H1 (cell line): Measurements from ENCODE around the gene KIAA1328. TPM values are rescaled to one million over a fixed set of nuclear protein-coding genes. Genes with fewer than 3 reads are reported as not detected.

Experiments
- CTCF ChIA-PET: fragments of 300-600 bp; sonication (Branson Sonifier 250); formaldehyde crosslinking; loops from one replicate; lab custom pipeline; 2021; ENCODE audit not compliant: partially characterized antibody; lab: Charles Lee
- POLR2A ChIA-PET: fragments of 300-600 bp; sonication (Branson Sonifier 250); formaldehyde crosslinking; loops from one replicate; lab custom pipeline; 2021; ENCODE audit warnings: inconsistent platforms; ENCODE audit not compliant: partially characterized antibody; lab: Charles Lee
- DNase-seq, 2 experiments: peaks; one replicate each; pipeline versions ENCODE4 v3.0.0 to v3.0.0-alpha.2; 2010 to 2022; ENCODE audit warnings: low spot score in 2 of 2, low read depth in 1 of 2, mixed read lengths in 1 of 2
- FAIRE-seq: peaks from 2 replicates; lab custom pipeline; 2011; peaks lifted over from hg19 to GRCh38; lab: Jason Lieb, UNC
- H2AFZ ChIP-seq: 2 replicates; pipeline ENCODE4 v1.8.1; 2012; ENCODE audit warnings: low read length, inconsistent platforms
- H2AK5ac ChIP-seq: 2 replicates; pipeline ENCODE4 v1.6.1; 2013; ENCODE audit warnings: low read depth, low read length
- H2BK120ac ChIP-seq: replicated peaks from 2 replicates; pipeline ENCODE3; 2013; ENCODE audit warnings: low read depth, low read length, inconsistent platforms
- H2BK12ac ChIP-seq: 2 replicates; pipeline ENCODE4 v1.6.1; 2013; ENCODE audit warnings: low read depth, low read length
- H2BK15ac ChIP-seq: 2 replicates; pipeline ENCODE4 v1.6.1; 2013; ENCODE audit warnings: low read length
- H2BK20ac ChIP-seq: 2 replicates; pipeline ENCODE4 v1.6.1; 2013; ENCODE audit warnings: low read length
- H2BK5ac ChIP-seq: 2 replicates; pipeline ENCODE4 v1.6.1; 2013; ENCODE audit warnings: low read depth, low read length
- H3K14ac ChIP-seq: 2 replicates; pipeline ENCODE4 v1.6.1; 2013; ENCODE audit warnings: inconsistent platforms; ENCODE audit not compliant: insufficient read length
- H3K18ac ChIP-seq: 2 replicates; pipeline ENCODE4 v1.6.1; 2013; ENCODE audit warnings: low read length; ENCODE audit errors: extremely low read depth
- H3K23ac ChIP-seq: 2 replicates; pipeline ENCODE4 v1.6.1; 2013; ENCODE audit warnings: inconsistent platforms; ENCODE audit not compliant: insufficient read length
- H3K23me2 ChIP-seq: 2 replicates; pipeline ENCODE4 v1.6.1; 2013; ENCODE audit warnings: low read depth, low read length
- H3K27ac ChIP-seq: 2 replicates; pipeline ENCODE4 v1.6.1; 2011; ENCODE audit warnings: low read depth, low read length, inconsistent platforms
- H3K27me3 ChIP-seq, 4 experiments: replicated peaks in 1 of 4; 1 replicate in 1 of 4; 2 replicates in 3 of 4; pipeline versions ENCODE4 v1.6.1 to v1.8.1; 2011 to 2013; ENCODE audit warnings: low read length in 3 of 4, mild to moderate bottlenecking in 3 of 4, inconsistent platforms in 2 of 4, mixed read lengths in 2 of 4, moderate library complexity in 1 of 4; ENCODE audit not compliant: control insufficient read depth in 3 of 4, insufficient read depth in 3 of 4; ENCODE audit errors: extremely low read depth in 1 of 4
- H3K36me3 ChIP-seq, 4 experiments: 2 replicates each; pipeline versions ENCODE4 v1.6.1 to v1.8.1; 2011 to 2013; ENCODE audit warnings: mild to moderate bottlenecking in 4 of 4, low read length in 3 of 4, moderate library complexity in 2 of 4, control low read depth in 1 of 4, inconsistent platforms in 1 of 4; ENCODE audit not compliant: insufficient read depth in 4 of 4, control insufficient read depth in 2 of 4
- H3K4ac ChIP-seq: replicated peaks from 2 replicates; pipeline ENCODE3; 2013; ENCODE audit warnings: low read length, low read depth, mixed read lengths, inconsistent platforms; ENCODE audit not compliant: insufficient read length
- H3K4me1 ChIP-seq, 4 experiments: replicated peaks in 1 of 4; 1 replicate in 1 of 4; 2 replicates in 3 of 4; pipeline versions ENCODE4 v1.6.1 to v1.8.1; 2011 to 2013; ENCODE audit warnings: low read length in 3 of 4, inconsistent platforms in 2 of 4, mixed read lengths in 1 of 4; ENCODE audit not compliant: insufficient read depth in 4 of 4, control insufficient read depth in 3 of 4
- H3K4me2 ChIP-seq, 2 experiments: 2 replicates each; pipeline versions ENCODE4 v1.6.1 to v1.8.1; 2011 to 2013; ENCODE audit warnings: low read depth in 2 of 2, low read length in 2 of 2, control low read depth in 1 of 2, inconsistent platforms in 1 of 2, mild to moderate bottlenecking in 1 of 2; ENCODE audit not compliant: insufficient read depth in 1 of 2
- H3K4me3 ChIP-seq, 4 experiments: fragments of 200-600, 300-600 bp in 1 of 4; sonication (generic), shearing (Covaris generic), sonication (Bioruptor Twin) in 1 of 4; 2 replicates each; pipeline versions ENCODE4 v1.5.1 to v1.8.1; 2011 to 2016; ENCODE audit warnings: low read length in 4 of 4, low read depth in 3 of 4, control low read depth in 2 of 4, inconsistent platforms in 2 of 4, mild to moderate bottlenecking in 2 of 4, mixed read lengths in 1 of 4, moderate library complexity in 1 of 4; ENCODE audit not compliant: insufficient read depth in 2 of 4; ENCODE audit errors: extremely low read depth in 1 of 4
- H3K56ac ChIP-seq: replicated peaks from 2 replicates; pipeline ENCODE3; 2013; ENCODE audit warnings: low read depth, mild to moderate bottlenecking, mixed read lengths, low read length, inconsistent platforms; ENCODE audit not compliant: insufficient read length
- H3K79me1 ChIP-seq: 2 replicates; pipeline ENCODE4 v1.6.1; 2013; ENCODE audit warnings: low read depth, low read length, control low read depth
- H3K79me2 ChIP-seq, 2 experiments: 2 replicates each; pipeline versions ENCODE4 v1.6.1 to v1.8.1; 2012 to 2013; ENCODE audit warnings: low read length in 2 of 2, mild to moderate bottlenecking in 2 of 2, inconsistent platforms in 1 of 2; ENCODE audit not compliant: insufficient read depth in 2 of 2, control insufficient read depth in 1 of 2
- H3K9ac ChIP-seq, 4 experiments: replicated peaks in 1 of 4; 1 replicate in 1 of 4; 2 replicates in 3 of 4; pipeline versions ENCODE4 v1.6.1 to v1.8.1; 2011 to 2013; ENCODE audit warnings: low read depth in 3 of 4, low read length in 3 of 4, control low read depth in 2 of 4, mild to moderate bottlenecking in 2 of 4, moderate library complexity in 2 of 4, inconsistent platforms in 1 of 4; ENCODE audit errors: extremely low read depth in 1 of 4
- H3K9me3 ChIP-seq, 2 experiments: 2 replicates each; pipeline versions ENCODE4 v1.6.1 to v1.8.1; 2012 to 2013; ENCODE audit warnings: mild to moderate bottlenecking in 2 of 2, moderate library complexity in 2 of 2, control low read depth in 1 of 2, inconsistent platforms in 1 of 2, low read depth in 1 of 2, low read length in 1 of 2, mixed read lengths in 1 of 2; ENCODE audit not compliant: insufficient read depth in 2 of 2
- H4K20me1 ChIP-seq, 2 experiments: replicated peaks in 1 of 2; 2 replicates each; pipeline versions ENCODE3 to v1.8.1; 2011 to 2013; ENCODE audit warnings: inconsistent platforms in 2 of 2, low read length in 2 of 2, mild to moderate bottlenecking in 1 of 2; ENCODE audit not compliant: insufficient read depth in 2 of 2, control insufficient read depth in 1 of 2
- H4K5ac ChIP-seq: 2 replicates; pipeline ENCODE4 v1.6.1; 2013; ENCODE audit warnings: low read length, low read depth, mixed read lengths, inconsistent platforms; ENCODE audit not compliant: insufficient read length
- H4K8ac ChIP-seq: 2 replicates; pipeline ENCODE4 v1.8.0; 2013; ENCODE audit warnings: mild to moderate bottlenecking, moderate library complexity, low read length, inconsistent platforms; ENCODE audit not compliant: insufficient read depth; ENCODE audit errors: extremely low read depth
- H4K91ac ChIP-seq: replicated peaks from 2 replicates; pipeline ENCODE3; 2013; ENCODE audit warnings: low read length, mixed read lengths, inconsistent platforms; ENCODE audit not compliant: insufficient read length
- ASH2L ChIP-seq: fragments of 200-600, 300-600 bp; sonication (generic); IDR thresholded peaks from one replicate; pipeline ENCODE4 v1.7.1; 2017; ENCODE audit warnings: low read length
- ATF3 ChIP-seq: IDR thresholded peaks from 2 replicates; pipeline ENCODE4 v1.6.1; 2011; ENCODE audit warnings: low read depth, mild to moderate bottlenecking, low read length; ENCODE audit not compliant: insufficient read depth
- BCL11A ChIP-seq, 2 experiments: IDR thresholded peaks; one replicate each; pipeline ENCODE4 v1.6.1; 2011; ENCODE audit warnings: low read depth in 2 of 2, low read length in 2 of 2, mild to moderate bottlenecking in 2 of 2
- HDAC2 ChIP-seq, 2 experiments: fragments of 300-600 bp in 1 of 2; sonication (generic) in 1 of 2; IDR thresholded peaks; 2 replicates each; pipeline ENCODE4 v1.6.1; 2011 to 2012; ENCODE audit warnings: low read depth in 2 of 2, low read length in 2 of 2, mild to moderate bottlenecking in 2 of 2, moderate library complexity in 2 of 2, borderline replicate concordance in 1 of 2, inconsistent platforms in 1 of 2
- JUN ChIP-seq: IDR thresholded peaks from 2 replicates; pipeline ENCODE4 v1.6.1; 2011; ENCODE audit warnings: low read depth, mild to moderate bottlenecking, improper control_type of control experiment, low read length
- JUND ChIP-seq: IDR thresholded peaks from 2 replicates; pipeline ENCODE4 v1.6.1; 2011; ENCODE audit warnings: mild to moderate bottlenecking, improper control_type of control experiment, low read length
- KDM5A ChIP-seq: fragments of 200-600 bp; IDR thresholded peaks from 2 replicates; pipeline ENCODE4 v1.7.1; 2012; ENCODE audit warnings: mild to moderate bottlenecking, low read length, inconsistent platforms, mixed read lengths
- NRF1 ChIP-seq: IDR thresholded peaks from 2 replicates; pipeline ENCODE4 v1.6.1; 2011; ENCODE audit warnings: mild to moderate bottlenecking, low read depth, low read length, improper control_type of control experiment
- POLR2AphosphoS5 ChIP-seq: IDR thresholded peaks from 2 replicates; pipeline ENCODE4 v1.6.1; 2011; ENCODE audit warnings: low read depth, low read length
- RFX5 ChIP-seq: IDR thresholded peaks from 2 replicates; pipeline ENCODE4 v1.6.1; 2011; ENCODE audit warnings: low read depth, low read length, improper control_type of control experiment, borderline replicate concordance
- SIX5 ChIP-seq: IDR thresholded peaks from 2 replicates; pipeline ENCODE4 v1.6.1; 2011; ENCODE audit warnings: mild to moderate bottlenecking, low read depth, low read length
- TAF1 ChIP-seq: IDR thresholded peaks from 2 replicates; pipeline ENCODE4 v1.6.1; 2011; ENCODE audit warnings: mild to moderate bottlenecking, low read depth, low read length
- ZNF274 ChIP-seq: IDR thresholded peaks from 2 replicates; pipeline ENCODE4 v1.7.0; 2012; ENCODE audit warnings: low read length, borderline replicate concordance; ENCODE audit errors: extremely low read depth
- WGBS, 2 experiments: shearing (Covaris generic) in 1 of 2; methylation state at CpG; one replicate each; pipeline versions ENCODE4 v1.1.6 to v1.1.7; 2013 to 2015; ENCODE audit warnings: low lambda C conversion rate in 2 of 2, mixed read lengths in 2 of 2, inconsistent platforms in 1 of 2, low coverage in 1 of 2, missing lambda C conversion rate in 1 of 2; ENCODE audit not compliant: insufficient replicate concordance in 2 of 2, insufficient coverage in 1 of 2, insufficient read length in 1 of 2; ENCODE audit errors: extremely low coverage in 1 of 2, missing lambda C conversion rate in 1 of 2; 5-methylcytosine and 5-hydroxymethylcytosine counted together
- polyA plus RNA-seq, 7 experiments: library from polyadenylated mRNA; depleted of rRNA in 3 of 7; stranded (reverse) in 5 of 7; unstranded in 2 of 7; fragments of >200 nt in 5 of 7; fragments of 200-250 nt in 2 of 7; gene quantifications; 1 replicate in 5 of 7; 2 replicates in 1 of 7; 4 replicates in 1 of 7; pipeline versions ENCODE4 v1.2.1 to v1.2.3, GENCODE V29; 2011 to 2013; ENCODE audit warnings: missing spikeins in 2 of 7, mixed read lengths in 2 of 7
- total RNA-seq: library from RNA; stranded (reverse); fragmentation: NEBNext Ultra II Directional; extraction: Animal tissue kit (Norgen Biotek cat#: 25700); gene quantifications from 2 replicates; pipeline ENCODE4 v1.2.1, GENCODE V29; 2021

KIAA1328 gene
- total and polyA plus RNA-seq, 2 of the 8 experiments (the other 6 are each of a cell fraction or from before 2014, with no cell fraction given), result 2.6 to 5.7 TPM

- Histone ChIP-seq H3K23ac (no peak overlapping the region), H3K27me3 (no peaks in the 10 kb centered on the region), H2BK12ac (no peak overlapping the region; the same call in 1 of the 2 replicates), H2AFZ (no peak overlapping the region), H3K4ac (no peak overlapping the region), H3K14ac (no peak overlapping the region), H2BK15ac (no peak overlapping the region), H3K18ac (no peak overlapping the region; the same call in 1 of the 2 replicates), H3K79me2 (no peaks in the 10 kb centered on the region), H3K27ac (peak overlapping the region; percentile 77), H3K9ac (no peak overlapping the region), H2AK5ac (no peak overlapping the region), H2BK5ac (peak overlapping the region; percentile 91; the same call in 1 of the 2 replicates), H4K20me1 (no peaks in the 10 kb centered on the region), H3K79me1 (no peaks in the 10 kb centered on the region), H3K36me3 (no peaks in the 10 kb centered on the region), H3K23me2 (no peaks in the 10 kb centered on the region), H4K5ac (peak overlapping the region; percentile 58), H3K4me1 (peaks cover 0 to 27% (median 4%) of the 10 kb centered on the region in 4 experiments; a peak in 5 of 7 replicates), H2BK120ac (no peak overlapping the region), H4K91ac (no peak overlapping the region), H2BK20ac (no peak overlapping the region), H4K8ac (no peak overlapping the region), H3K4me3 (peak overlapping the region in 1 of 4 experiments; percentile 19; a peak in 1 of 8 replicates), H3K56ac (no peak overlapping the region), H3K4me2 (peak overlapping the region in 1 of 2 experiments; percentile 46; a peak in 2 of 4 replicates), H3K9me3 (no peaks in the 10 kb centered on the region)
- FAIRE-seq (peak; percentile 99), DNase-seq (peak in 1 of 2 experiments; percentile 85)
- POLR2A ChIA-PET, result interaction anchor here (1.2 to 1.3 kb wide), 2 partner anchors 13 to 14 kb away, joined by 3 read pairs; no protein-coding TSS in a partner anchor
- CTCF ChIA-PET, result interaction anchor here (0.7 to 1.4 kb wide), 4 partner anchors 13 to 388 kb away, joined by 3 read pairs; no protein-coding TSS in a partner anchor
- 38% methylated on average over 6 of the region's 6 CpGs; no CpG with 5 or more reads in 1 of the 2 experiments for WGBS, 2 experiments
- TF ChIP-seq TAF1, result peak; percentile 57
- TF ChIP-seq KDM5A, result no peak
- peak; percentile 93 for TF ChIP-seq JUND
- peak; percentile 35 to 82 for TF ChIP-seq BCL11A (IDR thresholded peaks at IDR 0.05; ENCODE audit: low read depth in 2 of 2, low read length in 2 of 2)
- no peak for TF ChIP-seq SIX5
- no peak for TF ChIP-seq NRF1
- TF ChIP-seq HDAC2 (IDR thresholded peaks at IDR 0.05; ENCODE audit: borderline replicate concordance in 1 of 2, low read depth in 2 of 2, low read length in 2 of 2), result 0 out of 4 replicates have a peak, but pooled peaks of 1 of the 2 experiments have one; percentile 20
- peak; percentile 98 for TF ChIP-seq ASH2L
- no peak for TF ChIP-seq ZNF274
- TF ChIP-seq JUN, result peak; percentile 97
- TF ChIP-seq POLR2AphosphoS5, result no peak
- no peak for TF ChIP-seq ATF3
- TF ChIP-seq RFX5, result no peak
Observed at GRCh38 chr18:36947820-36948348, 119.0 kb downstream of the KIAA1328 start.
